Prostate gland (tissue), 2 donors: ENCODE measurements around the gene SYTL1. TPM values are rescaled to one million over a fixed set of nuclear protein-coding genes. Genes with fewer than 3 reads are reported as not detected.
A peak's percentile ranks its signal among the peaks of the same experiment; 100 is the strongest.

ENCODE experiments used
- DNase-seq: peaks from one replicate; pipeline ENCODE4 v3.0.0-alpha.2; 2019; ENCODE audit warnings: low spot score
- H3K27ac ChIP-seq, 2 donors: fragments of 200-600 bp; sonication (generic); 2 replicates each; pipeline ENCODE4 v1.5.1; 2017 to 2019
- H3K27me3 ChIP-seq: fragments of 200-600 bp; sonication (generic); replicated peaks from 2 replicates; pipeline ENCODE4 v1.5.1; 2019; ENCODE audit not compliant: insufficient read depth
- H3K36me3 ChIP-seq, 2 donors: fragments of 200-600 bp; sonication (generic); 1 replicate in 1 of 2; 2 replicates in 1 of 2; pipeline versions ENCODE4 v1.5.1 to v1.8.1; 2017 to 2019
- H3K4me1 ChIP-seq: fragments of 200-600 bp; sonication (generic); replicated peaks from 2 replicates; pipeline ENCODE4 v1.5.1; 2019
- H3K4me3 ChIP-seq, 2 donors: fragments of 200-600 bp; sonication (generic); 2 replicates each; pipeline ENCODE4 v1.5.1; 2017 to 2019
- H3K9me3 ChIP-seq: fragments of 200-600 bp; sonication (generic); 2 replicates; pipeline ENCODE4 v1.5.1; 2017
- CTCF ChIP-seq, 4 experiments: fragments of 200-600 bp in 2 of 4; fragments of 450-650 bp in 2 of 4; sonication (generic) in 2 of 4; IDR thresholded peaks; 1 replicate in 3 of 4; 2 replicates in 1 of 4; pipeline ENCODE4 v1.5.1; 2016 to 2019; ENCODE audit warnings: antibody characterized with exemption in 4 of 4, mild to moderate bottlenecking in 2 of 4, moderate library complexity in 2 of 4
- POLR2A ChIP-seq: fragments of 450-650 bp; IDR thresholded peaks from one replicate; pipeline ENCODE4 v1.6.1; 2016; ENCODE audit warnings: antibody characterized with exemption, mild to moderate bottlenecking
- POLR2AphosphoS5 ChIP-seq: sonication (generic); formaldehyde crosslinking; IDR thresholded peaks from one replicate; pipeline ENCODE4 v1.6.1; 2017; ENCODE audit warnings: antibody characterized with exemption
- WGBS: methylation state at CpG from one replicate; pipeline ENCODE4 v1.1.5; 2018; 5-methylcytosine and 5-hydroxymethylcytosine counted together
- intact Hi-C: fragments of 100-400 bp; cut with DNase I; formaldehyde crosslinking; loops from one replicate; pipeline ENCODE4 v1.14.2; 2022
- total RNA-seq, 2 donors: library from RNA; depleted of rRNA; stranded (reverse); fragments of >200 nt; gene quantifications; one replicate each; pipeline ENCODE4 v1.1.0, GENCODE V29; 2016

Gene SYTL1
- total RNA-seq, 2 donors from 2014 or later, result 94.7 to 217 TPM

DNA sequence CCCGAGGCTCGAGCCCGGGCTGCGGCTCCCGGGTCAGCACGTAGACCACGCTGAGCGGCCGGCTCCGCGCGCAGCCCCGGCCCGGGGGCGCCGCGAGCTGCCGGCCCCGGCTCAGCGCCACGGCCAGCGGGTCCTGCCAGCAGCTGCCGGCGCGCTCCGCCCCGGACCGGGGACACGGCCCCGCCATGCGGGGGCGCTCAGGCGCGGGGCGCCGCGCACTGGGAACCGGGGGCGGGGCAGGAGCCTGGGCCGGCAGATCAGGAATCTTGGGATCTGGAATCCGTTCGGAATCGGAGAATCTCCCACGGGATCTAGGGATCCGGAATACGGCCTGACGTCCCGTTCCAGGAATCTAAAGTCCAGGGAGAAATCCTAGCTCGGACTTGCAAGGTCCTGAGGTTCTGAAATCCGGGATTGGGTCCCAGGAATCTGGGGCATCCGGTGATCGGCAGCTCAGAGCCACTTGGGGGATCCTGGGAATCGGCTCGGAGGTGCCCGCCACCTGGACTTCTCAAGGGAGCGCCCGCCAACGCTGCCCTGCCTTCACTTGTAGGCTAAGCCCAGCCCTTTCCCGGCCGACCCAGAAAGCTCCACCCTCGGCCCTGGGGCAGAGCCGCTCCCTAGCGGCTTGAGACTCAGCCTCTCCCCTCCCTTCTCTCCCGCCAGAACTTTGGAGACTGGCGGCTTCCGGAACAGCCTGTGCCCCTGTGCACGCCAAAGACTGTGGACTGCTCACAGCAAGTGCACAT lies 24.8 kb downstream of the SYTL1 start, which contains the start of gene MAP3K6:
Gene MAP3K6, minus strand, starts transcription at position 551 of the 749 bp plus-strand sequence. Its CDS starts 364 bp downstream, at position 187.
- peak within 1 kb of the TSS; percentile 99 for H3K27ac ChIP-seq
- peak; percentile 93 for TF ChIP-seq POLR2AphosphoS5
- peak in 3 of 4 experiments; percentile 10 to 59 (median 51) for TF ChIP-seq CTCF (IDR thresholded peaks at IDR 0.05)
- TF ChIP-seq POLR2A, result peak; percentile 89
- peak within 1 kb of the TSS; percentile 66 to 74 for H3K4me3 ChIP-seq
- peak; percentile 93 for DNase-seq
- intact Hi-C loops, result no loop called here
- H3K27me3 ChIP-seq, result no peaks in the 10 kb centered on the region
- H3K9me3 ChIP-seq, result no peaks in the 10 kb centered on the region
- WGBS, result under 1% methylated on average over 25 of the region's 67 CpGs
- H3K36me3 ChIP-seq, result peaks cover 0 to 13% of the 10 kb centered on the region in 2 donors
- peaks cover 15% of the 10 kb centered on the region for H3K4me1 ChIP-seq

GRCh38 chr1:27367160-27367650 lies 25.4 kb downstream of the SYTL1 start:
- Histone ChIP-seq H3K27ac (peak overlapping the region; percentile 99), H3K4me1 (peaks cover 15% of the 10 kb centered on the region), H3K27me3 (no peaks in the 10 kb centered on the region), H3K9me3 (no peaks in the 10 kb centered on the region), H3K36me3 (peaks cover 0 to 12% of the 10 kb centered on the region in 2 donors), H3K4me3 (peak overlapping the region; percentile 66 to 74)
- TF ChIP-seq POLR2A (no peak), CTCF (IDR thresholded peaks at IDR 0.05) (no peak), POLR2AphosphoS5 (no peak)
- no peak for DNase-seq
- intact Hi-C loops, result no loop called here
- 27% methylated on average over 8 of the region's 8 CpGs for WGBS

DNA sequence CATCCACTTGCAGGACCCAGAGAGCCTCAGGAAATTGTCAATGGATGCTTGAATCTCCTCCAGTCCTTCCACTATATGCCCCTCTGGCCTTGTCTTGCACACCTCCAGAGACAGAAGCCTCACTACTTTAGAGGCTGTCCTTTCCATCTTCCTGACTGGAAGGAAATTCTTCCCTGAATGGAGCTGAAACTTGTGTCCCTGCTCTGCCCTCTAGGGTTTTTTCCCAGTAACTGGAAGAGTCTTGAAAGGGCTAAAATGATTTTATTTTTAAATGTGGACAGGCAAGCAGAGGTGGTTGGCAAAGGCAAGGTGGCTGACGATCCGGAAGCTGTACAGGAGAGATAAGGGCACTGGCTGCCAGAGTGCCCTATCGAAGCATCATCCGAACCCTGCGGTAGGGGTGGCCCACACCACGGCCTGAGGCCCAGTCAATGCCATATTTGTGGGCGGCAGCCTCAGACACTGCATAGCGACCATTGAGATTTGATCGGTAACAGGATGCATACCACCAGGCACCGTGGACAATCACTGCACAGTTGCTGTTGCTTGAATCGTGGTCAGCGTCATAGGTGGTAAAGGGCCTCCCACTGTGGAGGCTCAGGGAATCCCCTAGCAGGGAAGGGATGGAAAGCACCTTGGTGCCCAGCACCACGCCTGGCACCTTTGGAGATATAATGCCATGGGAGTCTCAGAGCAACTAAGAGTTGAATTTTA lies 27.2 kb downstream of the SYTL1 start:
- DNase-seq, result no peak
- Histone ChIP-seq H3K4me3 (no peak overlapping the region), H3K27me3 (no peaks in the 10 kb centered on the region), H3K36me3 (no peaks in the 10 kb centered on the region), H3K9me3 (no peaks in the 10 kb centered on the region), H3K4me1 (peaks cover 15% of the 10 kb centered on the region), H3K27ac (no peak overlapping the region)
- intact Hi-C loops, result no loop called here
- TF ChIP-seq CTCF (IDR thresholded peaks at IDR 0.05) (no peak), POLR2A (no peak), POLR2AphosphoS5 (no peak)
- 72% methylated on average over 13 of the region's 13 CpGs for WGBS

- Histone ChIP-seq H3K4me3 (no peak overlapping the region), H3K27ac (no peak overlapping the region), H3K9me3 (no peaks in the 10 kb centered on the region), H3K27me3 (no peaks in the 10 kb centered on the region), H3K4me1 (peaks cover 3% of the 10 kb centered on the region), H3K36me3 (no peaks in the 10 kb centered on the region)
- intact Hi-C loops, result no loop called here
- TF ChIP-seq POLR2AphosphoS5, result no peak
- TF ChIP-seq POLR2A, result no peak
- TF ChIP-seq CTCF (IDR thresholded peaks at IDR 0.05), result no peak
- WGBS, result 92% methylated on average over 19 of the region's 19 CpGs
- DNase-seq, result no peak
Measured at GRCh38 chr1:27372022-27372807, 30.4 kb downstream of the SYTL1 start.
